Measurements from ENCODE around the gene ACADVL. TPM values are rescaled to one million over a fixed set of nuclear protein-coding genes. Genes with fewer than 3 reads are reported as not detected.

ACADVL gene
- polyA plus RNA-seq, 1 donor from 2014 or later: 397 TPM

GRCh38 chr17:7211491-7212273 is 8.1 kb upstream of the ACADVL start:
- H3K4me3 ChIP-seq (ENCODE audit: low read length): peak overlapping the region; percentile 62
- no peaks in the 10 kb centered on the region for H3K27me3 ChIP-seq (ENCODE audit: insufficient read depth, low read depth, low read length)
- TF ChIP-seq MXI1 (conservative IDR thresholded peaks at IDR 0.05; ENCODE audit: poor library complexity, severe bottlenecking) (no peak), POLR2AphosphoS5 (IDR thresholded peaks at IDR 0.05) (no peak), SMC3 (conservative IDR thresholded peaks at IDR 0.05; ENCODE audit: poor library complexity) (no peak), TAF1 (IDR thresholded peaks at IDR 0.05; ENCODE audit: low read depth) (no peak), RAD21 (conservative IDR thresholded peaks at IDR 0.05) (no peak), EP300 (conservative IDR thresholded peaks at IDR 0.05; ENCODE audit: poor library complexity, severe bottlenecking) (no peak), REST (IDR thresholded peaks at IDR 0.05; ENCODE audit: borderline replicate concordance) (no peak)
- H3K9ac ChIP-seq (ENCODE audit: low read length): peak overlapping the region; percentile 55
- peaks cover 4% of the 10 kb centered on the region for H3F3A ChIP-seq (ENCODE audit: insufficient read depth, low read length, poor library complexity, severe bottlenecking)
- peak overlapping the region; percentile 79 for H3K4me2 ChIP-seq (ENCODE audit: low read length)
- peaks cover 67% of the 10 kb centered on the region for H3K79me2 ChIP-seq (replicated peaks; ENCODE audit: insufficient read depth, low read length)
- H3K27ac ChIP-seq (ENCODE audit: low read length): peak overlapping the region; percentile 98
- H2AFZ ChIP-seq (ENCODE audit: low read depth, low read length): no peak overlapping the region
- no peaks in the 10 kb centered on the region for H3K9me3 ChIP-seq (ENCODE audit: low read length)
- no peaks in the 10 kb centered on the region for H3K36me3 ChIP-seq (ENCODE audit: insufficient read depth, low read length)
- H4K20me1 ChIP-seq (ENCODE audit: insufficient read depth): no peaks in the 10 kb centered on the region
- H3K9me2 ChIP-seq (ENCODE audit: insufficient read depth, low read length): no peaks in the 10 kb centered on the region

GRCh38 chr17:7213895-7214299 is 5.8 kb upstream of the ACADVL start:
- H3K4me3 ChIP-seq (ENCODE audit: low read length): peak overlapping the region; percentile 82
- no peaks in the 10 kb centered on the region for H3K9me3 ChIP-seq (ENCODE audit: low read length)
- H3K36me3 ChIP-seq (ENCODE audit: insufficient read depth, low read length): no peaks in the 10 kb centered on the region
- H3K27ac ChIP-seq (ENCODE audit: low read length): peak overlapping the region; percentile 98
- H4K20me1 ChIP-seq (ENCODE audit: insufficient read depth): no peaks in the 10 kb centered on the region
- H3K4me2 ChIP-seq (ENCODE audit: low read length): peak overlapping the region; percentile 98
- H3F3A ChIP-seq (ENCODE audit: insufficient read depth, low read length, poor library complexity, severe bottlenecking): peaks cover 4% of the 10 kb centered on the region
- H2AFZ ChIP-seq (ENCODE audit: low read depth, low read length): no peak overlapping the region
- no peaks in the 10 kb centered on the region for H3K27me3 ChIP-seq (ENCODE audit: insufficient read depth, low read depth, low read length)
- H3K79me2 ChIP-seq (replicated peaks; ENCODE audit: insufficient read depth, low read length): peaks cover 70% of the 10 kb centered on the region
- H3K9ac ChIP-seq (ENCODE audit: low read length): peak overlapping the region; percentile 92
- no peaks in the 10 kb centered on the region for H3K9me2 ChIP-seq (ENCODE audit: insufficient read depth, low read length)
- peak; percentile 85 for TF ChIP-seq RAD21 (conservative IDR thresholded peaks at IDR 0.05)
- peak; percentile 99 for TF ChIP-seq CTCF (IDR thresholded peaks at IDR 0.05; ENCODE audit: poor library complexity, severe bottlenecking)
- peak; percentile 40 for TF ChIP-seq TAF1 (IDR thresholded peaks at IDR 0.05; ENCODE audit: low read depth)
- peak; percentile 95 for TF ChIP-seq MXI1 (conservative IDR thresholded peaks at IDR 0.05; ENCODE audit: poor library complexity, severe bottlenecking)
- peak; percentile 93 for TF ChIP-seq SMC3 (conservative IDR thresholded peaks at IDR 0.05; ENCODE audit: poor library complexity)
- TF ChIP-seq POLR2AphosphoS5 (IDR thresholded peaks at IDR 0.05): no peak
- peak; percentile 87 for TF ChIP-seq EP300 (conservative IDR thresholded peaks at IDR 0.05; ENCODE audit: poor library complexity, severe bottlenecking)
- no peak for TF ChIP-seq REST (IDR thresholded peaks at IDR 0.05; ENCODE audit: borderline replicate concordance)
- TF ChIP-seq EZH2 (IDR thresholded peaks at IDR 0.05; ENCODE audit: borderline replicate concordance, insufficient read depth, low read length, poor library complexity, severe bottlenecking): no peak
